Epithelial cell of proximal tubule (primary cell): ENCODE results near the gene CPB2. TPM values are rescaled to one million over a fixed set of nuclear protein-coding genes. Genes with fewer than 3 reads are reported as not detected.

Experiments
- DNase-seq: peaks from one replicate; pipeline ENCODE4 v3.0.0-alpha.2; 2011; ENCODE audit warnings: low read depth
- H3K4me3 ChIP-seq: 2 replicates; pipeline ENCODE4 v1.5.1; 2011; ENCODE audit warnings: low read depth, mild to moderate bottlenecking, low read length
- CTCF ChIP-seq: conservative IDR thresholded peaks from 2 replicates; pipeline ENCODE4 v1.5.1; 2012; ENCODE audit warnings: low read depth, mild to moderate bottlenecking, low read length
- total RNA-seq: library from RNA; depleted of rRNA; stranded (reverse); fragments of >200 nt; gene quantifications from 2 replicates; pipeline ENCODE4 v1.2.3, GENCODE V29; 2015

The CPB2 gene
- total RNA-seq, 1 donor from 2014 or later: not detected

GRCh38 chr13:46031581-46032263 lies 73.1 kb downstream of the CPB2 start:
- TF ChIP-seq CTCF: no peak
- H3K4me3 ChIP-seq: no peak overlapping the region
- no peak for DNase-seq

GRCh38 chr13:46025157-46025556 lies 79.7 kb downstream of the CPB2 start:
- TF ChIP-seq CTCF: no peak
- no peak for DNase-seq

GRCh38 chr13:46022481-46022880 lies 82.4 kb downstream of the CPB2 start:
- no peak for DNase-seq
- no peak overlapping the region for H3K4me3 ChIP-seq
- TF ChIP-seq CTCF: no peak

More at GRCh38 chr13:46025157-46025556, 79.7 kb downstream of the CPB2 start:
- no peak overlapping the region for H3K4me3 ChIP-seq

- no peak for DNase-seq
- no peak for TF ChIP-seq CTCF
- no peak overlapping the region for H3K4me3 ChIP-seq
Observed at GRCh38 chr13:46016216-46016615, 88.6 kb downstream of the CPB2 start.

- TF ChIP-seq CTCF: no peak
- DNase-seq: no peak
- H3K4me3 ChIP-seq: no peak overlapping the region
Observed at GRCh38 chr13:46015366-46015765, 89.5 kb downstream of the CPB2 start.

- no peak for TF ChIP-seq CTCF
- H3K4me3 ChIP-seq: no peak overlapping the region
- no peak for DNase-seq
Observed at GRCh38 chr13:46012404-46012803, 92.4 kb downstream of the CPB2 start.

GRCh38 chr13:46010148-46010547 lies 94.7 kb downstream of the CPB2 start:
- H3K4me3 ChIP-seq: no peak overlapping the region
- TF ChIP-seq CTCF: peak; percentile 56
- DNase-seq: no peak
